GM21528 (cell line): ENCODE results near the gene KIAA1755.
"Not testable (repeated sequence)": the region's sequence is repeated elsewhere in the genome, so short reads cannot be mapped to it uniquely, and the experiment has no call there.

ENCODE experiments used
- ATAC-seq: cut with Tn5 transposase; IDR thresholded peaks from one replicate; pipeline ENCODE4 v1.9.1; 2021; ENCODE audit warnings: mild to moderate bottlenecking, moderate library complexity; ENCODE audit not compliant: unreplicated experiment, low FRiP score

Gene KIAA1755

DNA sequence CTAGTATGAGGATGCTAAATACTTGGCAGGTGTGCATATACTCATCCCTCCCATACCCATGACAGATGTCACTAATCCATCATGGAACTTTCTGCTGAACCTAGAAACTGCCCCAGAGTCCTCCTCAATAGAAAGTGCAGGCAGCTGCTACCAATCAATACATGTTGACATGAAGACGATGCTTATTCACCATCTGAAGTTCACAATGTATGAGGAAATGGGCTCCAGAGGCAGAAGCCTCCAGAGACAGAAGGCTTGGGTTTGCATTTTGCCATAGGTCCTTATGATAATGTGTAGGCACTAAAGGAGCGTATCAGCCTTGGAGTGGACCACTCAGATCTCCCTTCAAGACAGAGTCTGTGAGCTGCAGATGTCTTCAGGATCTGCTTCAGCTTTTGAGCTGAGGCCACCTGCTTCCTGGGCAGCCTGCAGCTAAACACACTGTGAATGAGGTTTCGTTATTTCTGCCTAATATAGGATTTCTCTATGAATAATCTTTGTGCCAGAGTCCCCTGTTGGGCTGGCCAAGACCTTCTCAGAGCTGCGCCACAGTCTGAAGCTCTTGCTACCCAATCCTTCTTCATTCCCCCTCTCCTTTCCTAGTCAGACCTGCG is 7.5 kb upstream of the KIAA1755 start:
- no peak for ATAC-seq

- ATAC-seq = no peak
Observed at GRCh38 chr20:38267296-38267695, 6.8 kb upstream of the KIAA1755 start.

- ATAC-seq = no peak
Observed at GRCh38 chr20:38266426-38266825, 5.9 kb upstream of the KIAA1755 start.

DNA sequence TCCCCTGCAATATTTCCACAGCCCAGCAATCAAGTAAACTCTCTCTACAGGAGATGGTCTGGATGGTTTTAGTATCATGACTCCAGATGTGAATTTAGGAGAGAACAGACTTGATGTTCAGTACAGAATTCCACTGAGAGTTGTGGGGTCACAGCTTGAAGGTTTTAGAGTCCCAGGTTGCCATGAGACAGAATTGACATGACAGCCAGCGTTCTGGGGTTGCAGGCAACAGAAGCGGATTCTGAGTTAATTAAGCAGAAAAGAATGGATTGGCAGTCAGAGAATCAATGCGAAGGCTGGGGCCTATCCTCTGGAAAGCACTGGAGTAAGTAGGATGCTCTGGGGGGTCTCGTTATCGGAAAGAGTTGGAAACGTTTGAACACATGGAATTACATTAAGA is 2.4 kb upstream of the KIAA1755 start:
- ATAC-seq = no peak

- no peak for ATAC-seq
Observed at GRCh38 chr20:38261054-38261390, 487 bp upstream of the KIAA1755 start.

GRCh38 chr20:38260025-38260377 is 534 bp downstream of the KIAA1755 start:
- ATAC-seq = no peak

- ATAC-seq = no peak
Observed at GRCh38 chr20:38258545-38259215, 1.9 kb downstream of the KIAA1755 start.

DNA sequence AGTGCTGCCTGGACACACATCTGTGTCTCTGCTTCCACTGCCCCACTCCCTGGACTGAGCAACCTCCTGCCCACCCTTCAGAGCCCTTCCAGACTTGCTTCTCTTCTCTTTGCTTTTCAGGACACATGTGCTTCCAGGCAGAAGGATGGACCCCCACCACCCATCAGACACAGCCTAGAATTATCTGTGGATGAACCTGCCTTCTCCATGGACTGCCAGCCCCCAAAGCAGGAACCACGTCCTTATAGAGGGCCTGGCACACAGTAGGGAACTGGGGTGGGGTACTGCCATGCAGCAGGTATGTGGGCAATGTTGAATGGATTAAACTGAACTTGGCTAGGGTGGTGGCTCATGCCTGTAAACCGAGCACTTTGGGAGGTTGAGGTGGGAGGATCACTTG is 3.6 kb downstream of the KIAA1755 start:
- ATAC-seq = no peak

GRCh38 chr20:38256021-38256420 is 4.5 kb downstream of the KIAA1755 start:
- no peak for ATAC-seq

DNA sequence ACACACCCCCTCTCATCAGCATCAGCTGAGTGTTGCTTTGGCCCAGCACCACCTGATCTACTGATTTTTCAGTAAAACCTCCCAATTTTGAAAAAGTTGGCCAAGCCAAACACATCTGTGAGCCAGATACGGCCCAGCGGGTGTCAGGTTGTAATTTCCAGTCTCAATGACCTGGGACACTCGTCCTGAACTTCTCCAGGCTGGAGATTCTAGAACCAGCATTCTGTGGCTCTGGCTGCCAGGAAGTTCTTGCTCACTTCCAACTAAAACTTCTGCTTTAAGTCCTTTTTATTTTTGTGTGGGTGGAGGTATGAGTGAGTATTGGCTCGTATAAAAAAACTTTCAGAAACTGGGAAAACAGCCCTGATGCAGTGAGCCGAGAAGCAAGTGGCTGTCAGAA is 5.1 kb downstream of the KIAA1755 start:
- ATAC-seq = no peak

GRCh38 chr20:38254621-38255020 is 5.9 kb downstream of the KIAA1755 start:
- not testable (repeated sequence) for ATAC-seq

- no peak for ATAC-seq
Observed at GRCh38 chr20:38253571-38253970, 7.0 kb downstream of the KIAA1755 start.

DNA sequence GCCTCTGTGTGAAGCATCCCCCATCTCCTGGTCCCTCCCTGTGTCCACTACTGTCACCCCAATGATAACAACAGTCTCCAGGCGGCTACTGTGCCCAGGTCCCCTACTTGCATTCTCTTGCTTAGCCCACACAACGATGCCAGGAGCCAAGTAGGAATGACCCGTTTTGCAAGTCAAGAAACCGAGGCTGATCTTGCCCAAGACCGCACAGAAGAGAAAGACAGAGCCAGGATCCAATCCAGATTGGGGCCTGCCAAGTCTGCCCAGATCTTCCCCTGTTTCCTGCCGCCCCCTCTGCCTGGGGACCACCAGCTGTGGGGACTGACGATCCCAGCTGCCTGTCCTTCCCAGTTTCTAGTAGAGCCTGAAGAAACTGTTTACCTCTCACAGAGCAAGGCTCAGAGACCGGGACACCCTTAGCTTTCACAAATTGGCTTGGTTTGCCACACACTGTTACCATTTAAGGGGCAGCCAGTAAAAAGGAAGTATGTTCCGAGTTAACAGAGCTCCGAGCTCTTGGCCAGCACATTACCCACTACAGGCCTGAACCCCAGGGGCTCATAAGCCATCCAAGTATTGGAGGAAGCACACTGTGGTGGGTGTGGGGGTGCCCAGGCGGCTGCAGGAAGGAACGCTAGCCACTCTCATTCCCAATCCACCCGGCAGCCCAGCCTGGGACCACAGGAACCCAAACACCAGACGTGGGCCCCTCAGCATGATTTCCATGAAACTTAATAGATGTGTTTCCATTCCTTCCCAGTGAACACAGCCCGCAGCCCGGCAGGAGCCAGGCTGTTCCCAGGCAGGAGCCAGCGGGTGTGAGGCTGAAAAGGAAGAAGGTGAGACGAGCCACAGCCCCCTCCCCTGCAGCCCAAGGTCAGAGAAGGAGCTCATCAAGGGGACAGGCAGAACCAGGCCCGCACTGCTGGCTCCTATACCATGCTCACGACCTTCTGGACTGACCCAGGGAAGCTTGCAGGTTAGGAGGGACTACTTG is 7.9 kb downstream of the KIAA1755 start:
- no peak for ATAC-seq

DNA sequence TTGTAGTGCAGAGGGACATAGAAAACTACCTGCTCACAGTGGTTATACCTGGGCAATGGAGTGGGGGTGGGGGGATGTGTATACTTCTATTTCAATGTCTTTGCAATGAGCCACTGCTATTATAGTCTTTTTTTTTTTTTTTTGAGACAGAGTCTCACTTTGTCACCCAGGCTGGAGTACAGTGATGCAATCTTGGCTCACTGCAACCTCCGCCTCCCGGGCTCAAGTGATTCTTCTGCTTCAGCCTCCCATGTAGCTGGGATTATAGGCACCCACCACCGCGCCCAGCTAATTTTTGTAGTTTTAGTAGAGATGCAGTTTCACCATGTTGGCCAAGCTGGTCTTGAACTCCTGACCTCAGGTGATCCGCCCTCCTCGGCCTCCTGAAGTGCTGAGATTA is 9.1 kb downstream of the KIAA1755 start:
- not testable (repeated sequence) for ATAC-seq

DNA sequence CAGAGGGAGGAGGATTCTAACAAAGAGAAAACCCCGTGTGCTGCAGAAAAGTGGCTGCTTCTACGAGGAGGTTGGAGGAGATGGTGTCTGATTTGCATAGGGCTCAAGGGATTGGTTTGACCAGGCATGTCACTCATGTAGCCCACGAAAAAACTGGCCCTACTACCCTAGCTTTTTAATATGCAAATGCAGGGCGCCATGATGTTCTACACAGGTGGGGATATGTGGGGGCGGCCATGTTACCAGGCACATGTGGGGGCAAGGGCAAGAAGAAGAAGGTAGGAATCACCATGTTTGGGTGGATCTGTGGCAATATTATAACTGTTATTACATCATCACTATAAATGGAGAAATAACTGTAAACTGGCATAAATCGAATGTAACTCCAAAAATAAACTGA is 9.9 kb downstream of the KIAA1755 start:
- no peak for ATAC-seq

DNA sequence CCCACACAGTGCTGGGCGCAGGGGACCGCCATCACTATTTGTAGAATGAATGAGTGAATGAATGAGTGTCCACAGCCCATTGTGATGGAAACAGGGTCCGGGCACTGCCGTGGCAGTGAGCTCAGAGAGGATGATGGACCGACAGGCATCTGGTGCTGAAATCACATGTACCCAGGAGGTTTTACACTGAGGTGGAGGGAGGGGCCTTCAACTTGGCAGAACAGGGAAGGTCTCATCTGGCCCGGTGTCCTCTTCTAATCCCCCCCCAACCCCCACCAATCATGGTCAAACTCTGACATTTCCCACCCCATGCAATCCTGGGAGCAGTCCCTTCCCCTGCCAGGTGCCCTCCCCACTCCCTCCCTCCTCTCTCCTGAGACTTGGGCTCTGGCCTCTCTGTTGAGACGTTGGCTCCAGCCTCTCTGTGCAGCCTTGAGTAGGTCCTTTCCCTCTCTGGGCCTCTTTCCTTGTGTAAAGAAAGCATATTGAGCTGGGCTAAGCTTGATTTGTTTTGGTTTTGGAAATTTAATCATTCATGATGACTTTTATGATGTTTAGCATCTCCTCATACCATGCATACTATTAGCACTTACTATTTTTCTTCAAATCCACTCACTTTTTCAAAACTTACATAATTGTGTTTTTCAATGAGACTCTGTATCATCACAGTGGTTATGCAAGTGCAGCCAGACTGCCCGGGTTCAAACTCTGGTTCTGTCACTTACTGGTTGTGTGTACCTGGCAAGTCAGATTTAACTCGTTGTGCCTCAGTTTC is 10.8 kb downstream of the KIAA1755 start:
- ATAC-seq = no peak

DNA sequence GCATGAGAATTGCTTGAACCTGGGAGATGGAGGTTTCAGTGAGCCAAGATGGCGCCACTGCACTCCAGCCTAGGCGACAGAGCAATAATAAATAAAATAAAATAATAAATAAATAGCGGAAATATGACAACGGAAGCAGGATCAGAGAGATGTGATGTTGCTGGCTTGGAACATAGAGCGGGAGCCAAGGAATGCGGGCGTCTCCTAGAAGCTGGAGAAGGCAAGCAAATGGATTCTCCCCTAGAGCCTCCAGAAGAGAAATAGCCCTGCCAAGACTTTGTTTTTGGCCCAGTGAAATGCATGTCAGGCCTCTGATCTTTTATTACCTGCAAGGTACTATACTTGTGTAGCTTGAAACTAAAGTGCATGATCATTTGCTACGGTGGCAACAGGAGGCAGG is 12.4 kb downstream of the KIAA1755 start:
- no peak for ATAC-seq

DNA sequence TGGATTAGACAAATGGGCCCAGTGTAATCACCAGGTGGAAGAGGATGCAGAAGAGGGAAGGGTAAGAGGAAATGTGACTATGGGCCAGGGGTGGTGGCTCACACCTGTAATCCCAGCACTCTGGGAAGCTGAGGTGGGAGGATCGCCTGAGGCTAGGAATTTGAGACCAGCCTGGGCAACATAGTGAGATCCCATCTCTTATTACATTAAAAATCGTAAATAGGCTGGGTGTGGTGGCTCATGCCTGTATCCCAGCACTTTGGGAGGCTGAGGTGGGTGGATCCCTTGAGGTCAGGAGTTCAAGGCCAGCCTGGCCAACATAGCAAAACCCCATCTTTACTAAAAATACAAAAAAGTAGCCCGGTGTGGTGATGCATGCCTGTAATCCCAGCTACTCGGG is 12.8 kb downstream of the KIAA1755 start:
- not testable (repeated sequence) for ATAC-seq

- ATAC-seq = no peak
Observed at GRCh38 chr20:38247166-38247509, 13.4 kb downstream of the KIAA1755 start.

DNA sequence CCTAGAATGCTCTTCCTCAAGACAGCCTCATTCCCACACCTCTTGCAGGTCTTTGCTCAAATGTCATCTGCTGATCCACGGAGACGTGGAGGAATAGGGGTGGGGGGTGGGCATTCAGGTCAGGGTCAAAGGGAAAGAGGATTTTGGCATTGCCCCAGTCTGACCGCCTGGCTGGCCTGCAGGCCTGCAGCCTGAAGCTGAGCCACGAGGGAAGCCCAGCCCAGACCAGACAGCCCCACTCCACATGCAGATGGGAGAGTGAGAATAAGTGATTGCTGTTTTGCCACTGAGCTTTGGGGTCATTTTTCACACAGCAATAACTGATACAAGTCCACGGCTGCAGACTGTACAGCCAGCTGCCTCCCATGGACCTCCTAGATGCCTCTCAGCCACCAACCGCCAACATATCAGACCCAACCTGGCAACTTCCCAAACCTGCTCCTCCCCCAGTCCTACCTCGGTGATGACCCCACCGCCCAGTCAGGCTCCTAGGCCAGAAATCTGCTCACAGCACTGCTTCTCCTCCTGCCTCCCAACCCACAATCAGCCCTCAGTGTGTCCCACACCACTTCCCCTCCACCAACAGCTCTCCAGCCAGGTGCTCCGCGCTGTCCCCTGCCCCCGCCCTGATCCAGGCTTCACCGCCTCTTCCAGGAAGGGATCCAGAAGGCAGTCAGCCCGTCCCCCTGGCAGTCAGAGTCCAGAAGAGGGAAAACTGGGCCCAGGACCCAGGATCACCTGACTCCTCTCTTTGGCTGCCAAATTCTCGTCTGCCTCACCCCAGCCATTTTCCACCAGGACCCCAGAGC is 14.0 kb downstream of the KIAA1755 start:
- ATAC-seq = no peak
